KBM-7 (cell line): ENCODE results near the gene SKAP2.

Source experiments
- DNase-seq: peaks from one replicate; pipeline ENCODE4 v3.0.0-alpha.2; 2015
- in situ Hi-C: fragments of 300-500 bp; cut with MboI; formaldehyde crosslinking; loops from 2 replicates; pipeline ENCODE4 v1.14.3; 2020; ENCODE audit warnings: low sequenced_read_pairs, low pct_unique_long_range_greater_than_20kb, mixed read lengths

Gene SKAP2

DNA sequence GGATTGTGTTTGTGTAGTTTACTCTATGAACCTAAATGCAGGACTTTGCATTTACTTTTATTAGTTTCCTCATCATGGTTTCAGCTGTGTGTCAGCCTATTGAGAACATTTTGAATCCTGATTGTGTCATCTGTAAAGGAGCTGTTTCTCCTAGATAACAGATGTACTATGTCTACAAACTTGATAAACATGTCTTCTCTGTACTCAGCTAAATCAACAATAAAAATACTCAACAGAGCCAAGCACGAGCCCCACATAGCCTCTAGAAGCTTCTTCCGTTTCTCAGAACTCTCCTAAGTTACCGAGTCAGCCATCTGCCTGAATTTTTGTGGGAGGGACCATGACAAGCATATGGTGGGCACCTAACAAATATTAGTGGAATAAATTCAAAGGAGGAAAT is 234.7 kb downstream of the SKAP2 start:
- in situ Hi-C loops: no loop called here
- DNase-seq: no peak

DNA sequence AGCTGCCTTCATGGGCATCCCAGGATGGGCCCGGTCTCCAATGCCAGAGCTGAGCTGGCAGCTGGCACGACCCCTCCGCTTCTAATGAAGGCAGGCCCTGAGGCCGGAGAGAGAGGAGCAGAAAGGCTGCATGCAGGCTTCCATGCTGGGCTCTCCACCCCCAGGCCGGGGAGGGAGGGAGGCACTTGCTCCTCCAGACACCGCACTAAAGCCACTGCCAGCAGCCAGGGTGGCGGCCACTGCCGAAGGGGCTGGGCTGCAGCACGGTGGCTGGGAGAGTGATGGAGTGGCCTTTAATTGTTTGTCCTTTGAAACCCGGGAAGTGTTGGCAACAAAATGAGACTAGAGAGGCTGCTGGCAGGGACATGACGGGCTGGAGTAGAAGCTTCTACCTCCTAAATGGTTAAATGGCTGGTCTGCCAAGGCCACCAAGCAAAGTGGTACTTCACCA is 236.5 kb downstream of the SKAP2 start:
- in situ Hi-C loops: no loop called here
- DNase-seq: no peak

DNA sequence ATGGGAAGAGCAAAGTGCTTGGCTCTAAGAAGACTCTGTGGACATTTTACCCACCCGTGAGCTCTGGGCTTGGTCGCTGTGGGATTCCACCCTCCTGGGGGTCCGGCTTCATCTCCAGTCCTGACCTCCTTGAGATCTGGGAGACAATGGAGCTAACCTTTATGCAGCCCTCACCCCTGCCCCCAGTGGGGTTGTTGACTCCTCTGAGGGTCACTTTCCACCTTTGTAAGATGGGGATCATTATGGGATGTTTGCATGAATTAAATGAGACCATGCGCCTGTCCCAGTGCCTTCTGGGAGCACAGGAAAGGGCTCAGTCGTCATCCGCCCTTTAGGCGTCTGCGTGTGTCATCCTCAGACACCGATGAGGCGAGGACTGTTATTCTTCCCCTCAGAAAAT is 237.2 kb downstream of the SKAP2 start:
- no peak for DNase-seq
- in situ Hi-C loops: no loop called here

DNA sequence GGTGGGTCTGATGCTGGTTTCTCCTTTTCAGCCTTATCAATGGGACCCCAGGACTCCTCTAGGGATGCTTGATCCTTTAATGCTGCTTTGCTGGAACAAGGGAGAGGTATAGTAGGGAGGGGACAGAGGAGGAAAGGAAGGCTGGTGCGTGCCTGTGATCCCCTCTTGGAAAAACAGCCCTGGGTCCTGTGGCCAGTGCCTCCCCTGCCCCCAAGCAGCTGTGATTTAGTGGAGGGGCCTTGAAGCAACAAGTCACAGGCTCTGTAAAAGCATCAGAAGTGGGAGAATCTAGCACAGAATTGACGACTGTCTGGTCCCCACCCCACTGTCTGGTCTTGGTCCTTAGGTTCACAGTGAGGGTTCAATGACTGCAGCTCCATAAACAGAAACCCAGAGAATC is 237.7 kb downstream of the SKAP2 start:
- no peak for DNase-seq
- in situ Hi-C loops: no loop called here

DNA sequence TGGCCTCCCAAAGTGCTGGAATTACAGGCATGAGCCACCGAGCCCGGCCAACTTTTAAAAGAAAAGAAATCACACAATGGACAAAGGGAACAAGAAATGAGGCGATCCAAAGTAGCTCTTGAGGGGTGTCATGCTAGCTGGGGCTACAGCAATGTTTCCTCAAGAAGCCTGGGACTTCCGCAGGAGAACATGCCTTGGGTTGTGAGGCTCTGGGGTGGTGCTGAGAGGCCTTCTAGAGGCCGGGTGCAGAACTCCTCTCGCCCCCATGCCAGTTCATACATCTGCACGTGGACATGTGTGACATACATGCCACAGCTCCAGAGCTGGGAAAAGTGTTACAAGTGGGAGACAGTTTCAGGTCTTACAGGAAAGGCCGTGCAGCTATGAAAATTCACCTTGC is 238.2 kb downstream of the SKAP2 start:
- in situ Hi-C loops: no loop called here
- DNase-seq: no peak

DNA sequence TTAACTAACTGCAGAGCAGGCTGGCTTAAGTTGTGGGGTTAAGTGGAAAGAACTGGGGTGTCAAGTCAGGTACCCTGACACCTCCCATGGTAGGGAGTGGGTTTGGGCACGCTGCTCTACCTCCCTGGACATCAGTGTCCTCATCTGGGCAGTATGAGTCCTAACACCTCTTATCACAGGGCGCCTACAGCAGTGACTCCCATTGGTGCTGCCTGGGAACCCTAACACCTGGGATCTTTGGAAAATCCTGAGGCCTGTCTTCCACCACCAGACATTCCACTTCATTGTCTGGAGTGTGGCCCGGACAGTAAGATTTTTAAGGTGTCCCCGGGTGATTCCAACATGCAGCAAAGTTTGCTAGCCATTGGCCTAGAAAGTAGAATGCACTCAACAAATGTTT is 239.1 kb downstream of the SKAP2 start:
- in situ Hi-C loops: no loop called here

DNA sequence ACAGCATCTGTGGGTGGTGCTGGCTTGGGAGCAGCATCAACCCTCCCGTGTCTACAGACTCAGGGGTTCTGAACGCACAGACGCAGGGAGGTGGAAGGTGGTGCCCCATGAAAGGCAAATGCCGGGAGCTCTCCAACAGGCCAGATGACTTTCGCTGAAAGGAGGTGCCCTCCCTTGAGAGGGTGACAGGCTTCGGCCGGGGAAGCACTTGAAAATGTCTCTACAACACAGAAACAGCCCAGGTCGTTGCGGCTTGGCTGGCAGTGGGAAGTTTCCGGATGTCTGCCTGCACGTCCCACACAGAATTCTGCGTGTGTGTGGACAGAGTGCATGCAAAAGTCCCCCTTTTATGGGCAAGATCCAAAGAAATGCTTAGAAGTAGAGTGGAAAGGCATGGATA is 239.6 kb downstream of the SKAP2 start:
- in situ Hi-C loops: no loop called here
- DNase-seq: no peak

More for the DNA sequence above, 239.1 kb downstream of the SKAP2 start:
- DNase-seq: no peak

DNA sequence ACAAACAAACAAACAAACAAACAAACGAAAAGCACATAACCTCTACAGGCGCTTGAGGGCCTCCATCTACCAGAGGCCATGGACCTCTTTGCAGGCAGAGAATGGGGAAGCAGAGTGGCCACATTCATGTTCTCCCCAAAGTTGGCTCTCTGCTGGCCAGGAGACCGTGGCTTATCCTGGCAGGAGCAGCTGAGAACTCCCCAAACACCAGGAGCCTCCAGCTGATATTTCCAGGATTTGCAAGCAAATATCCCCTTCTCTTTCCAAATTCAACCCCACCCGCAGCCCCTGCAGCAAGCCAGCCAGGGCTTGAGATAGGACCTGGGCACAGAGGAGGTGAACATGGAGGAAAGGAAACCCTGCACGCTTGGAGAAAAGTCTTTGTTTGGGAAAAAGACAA is 240.0 kb downstream of the SKAP2 start:
- in situ Hi-C loops: no loop called here
- DNase-seq: no peak

DNA sequence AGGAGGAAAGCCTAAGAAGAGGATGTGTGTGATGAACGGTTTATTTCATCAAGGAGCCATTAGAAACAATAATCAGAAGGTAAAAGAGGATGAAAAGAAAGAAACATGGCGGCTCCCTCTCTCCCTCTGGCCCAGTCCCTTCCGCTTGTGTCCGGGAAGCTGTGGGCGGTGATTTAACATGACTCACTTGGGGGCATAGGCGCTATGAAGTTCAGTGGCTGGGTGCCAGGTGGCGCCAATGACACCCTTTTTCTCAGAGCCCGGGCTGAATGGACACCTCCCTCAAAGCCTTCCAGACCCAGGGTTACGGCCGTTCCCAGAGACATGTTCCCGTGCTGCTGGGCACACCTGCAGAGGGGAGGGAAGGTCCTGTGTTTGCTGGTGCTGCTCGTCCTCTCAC is 244.0 kb downstream of the SKAP2 start:
- DNase-seq: peak; percentile 18
- in situ Hi-C loops: no loop called here

DNA sequence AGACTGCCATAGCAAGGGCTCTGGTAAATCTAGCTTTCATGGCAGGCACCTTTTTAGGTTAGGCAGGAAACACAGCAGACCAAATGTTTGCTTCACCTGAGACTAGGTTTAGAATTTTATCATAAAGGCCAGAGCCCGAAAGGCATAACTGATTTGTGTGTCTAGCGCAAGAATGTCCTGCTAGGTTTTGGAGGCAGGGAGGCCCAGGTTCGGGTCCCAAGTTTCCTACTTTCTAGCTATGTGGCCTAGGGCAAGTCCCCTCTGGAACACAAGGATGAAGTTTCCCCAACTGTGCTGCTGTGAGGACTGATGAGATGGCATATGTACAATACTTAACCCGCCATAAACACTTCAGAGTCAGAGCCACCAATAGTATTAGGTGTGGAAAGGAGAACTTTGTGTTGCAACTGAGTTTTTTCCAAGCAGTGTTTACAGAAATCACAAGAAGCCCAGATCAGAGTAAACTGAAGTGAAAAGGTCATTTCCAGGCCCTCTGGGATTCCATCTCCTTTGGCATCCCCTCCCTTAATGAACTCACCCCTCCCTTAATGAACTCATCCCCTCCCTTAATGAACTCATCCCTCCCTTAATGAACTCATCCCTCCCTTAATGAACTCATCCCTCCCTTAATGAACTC is 244.9 kb downstream of the SKAP2 start:
- DNase-seq: no peak
- in situ Hi-C loops: no loop called here

DNA sequence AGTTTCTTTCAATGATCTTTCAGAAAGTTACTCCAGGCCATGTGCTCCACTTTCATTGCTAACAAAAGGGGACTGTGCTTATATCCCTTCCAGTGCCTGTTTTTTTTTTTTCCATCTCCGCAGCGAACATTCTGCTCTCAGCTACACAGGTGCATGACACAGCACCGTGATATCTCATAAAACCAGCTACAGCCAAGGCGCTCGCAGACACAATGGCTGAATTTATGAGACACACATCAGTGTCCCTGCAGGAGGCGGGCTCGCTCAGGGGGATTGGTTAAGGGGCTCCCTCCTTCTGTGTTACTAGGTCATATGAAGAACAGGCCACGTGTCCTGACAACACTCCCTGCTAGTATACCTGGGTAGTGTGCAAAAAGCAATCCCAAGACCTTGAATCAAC is 245.5 kb downstream of the SKAP2 start:
- no peak for DNase-seq
- in situ Hi-C loops: no loop called here

DNA sequence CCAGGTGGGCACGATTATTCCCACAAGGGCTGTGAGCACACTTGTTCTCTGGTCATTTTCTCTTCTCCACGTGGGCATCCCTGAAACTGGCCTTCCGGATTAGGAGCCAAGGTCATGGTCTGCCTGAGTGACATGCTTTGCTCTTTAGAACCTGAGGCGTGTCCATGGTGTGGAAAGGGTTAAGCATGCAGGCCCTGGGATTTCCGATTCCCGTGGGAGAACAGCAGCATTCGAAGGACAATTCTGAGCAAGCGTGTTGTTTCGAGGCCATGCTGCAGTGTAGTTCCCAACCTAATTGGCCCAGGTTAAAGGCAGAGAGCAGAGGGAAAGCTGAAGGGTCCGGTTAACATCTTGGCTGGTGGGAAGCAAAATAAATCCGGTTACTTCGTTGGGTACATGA is 245.9 kb downstream of the SKAP2 start:
- no peak for DNase-seq
- in situ Hi-C loops: no loop called here
